ENCODE results near the gene PELI2. TPM values are rescaled to one million over a fixed set of nuclear protein-coding genes. Genes with fewer than 3 reads are reported as not detected.
A peak's percentile ranks its signal among the peaks of the same experiment; 100 is the strongest.

PELI2 gene
- total RNA-seq, 2 experiments from 2014 or later = 2.2 to 3.8 TPM

- H3K27me3 Mint-ChIP-seq = peaks cover 4% of the 10 kb centered on the region
- intact Hi-C loops (cut with DNase I, micrococcal nuclease) = no loop called here
- DNase-seq = no peak
- no peaks in the 10 kb centered on the region for H3K9me3 Mint-ChIP-seq (ENCODE audit: low read depth)
- ChIA-PET POLR2A (no interaction called here), CTCF (no interaction called here)
- peak overlapping the region; percentile 8 for H3K27ac Mint-ChIP-seq
- no peak for ATAC-seq
- no peaks in the 10 kb centered on the region for H3K36me3 Mint-ChIP-seq (ENCODE audit: low read depth)
- no peak overlapping the region for H3K4me3 Mint-ChIP-seq
- H3K4me1 Mint-ChIP-seq = peaks cover 50% of the 10 kb centered on the region
Measured at GRCh38 chr14:56145181-56145769, 27.1 kb downstream of the PELI2 start.

GRCh38 chr14:56145965-56146364 lies 27.8 kb downstream of the PELI2 start:
- CTCF ChIA-PET = no interaction called here
- Mint-ChIP-seq H3K27ac (no peak overlapping the region), H3K9me3 (ENCODE audit: low read depth) (no peaks in the 10 kb centered on the region), H3K27me3 (peaks cover 4% of the 10 kb centered on the region), H3K4me3 (no peak overlapping the region), H3K36me3 (ENCODE audit: low read depth) (no peaks in the 10 kb centered on the region), H3K4me1 (peaks cover 49% of the 10 kb centered on the region)
- ATAC-seq = peak; percentile 73
- intact Hi-C loops (cut with DNase I, micrococcal nuclease) = no loop called here
- POLR2A ChIA-PET = no interaction called here
- DNase-seq = peak; percentile 35

GRCh38 chr14:56147449-56147848 lies 29.2 kb downstream of the PELI2 start:
- intact Hi-C loops (cut with DNase I, micrococcal nuclease) = no loop called here

GRCh38 chr14:56147986-56148901 lies 30.0 kb downstream of the PELI2 start:
- Mint-ChIP-seq H3K27me3 (peaks cover 4% of the 10 kb centered on the region), H3K4me1 (peaks cover 49% of the 10 kb centered on the region), H3K27ac (no peak overlapping the region), H3K9me3 (ENCODE audit: low read depth) (no peaks in the 10 kb centered on the region), H3K36me3 (ENCODE audit: low read depth) (no peaks in the 10 kb centered on the region), H3K4me3 (no peak overlapping the region)
- no peak for ATAC-seq
- no peak for DNase-seq
- ChIA-PET POLR2A (no interaction called here), CTCF (interaction anchor here (0.6 to 0.9 kb wide), 2 partner anchors 8 to 410 kb away, joined by 3 read pairs; no protein-coding TSS in a partner anchor)
- intact Hi-C loops (cut with DNase I, micrococcal nuclease) = no loop called here

More at GRCh38 chr14:56147449-56147848, 29.2 kb downstream of the PELI2 start:
- H3K27ac Mint-ChIP-seq = no peak overlapping the region
- H3K9me3 Mint-ChIP-seq (ENCODE audit: low read depth) = no peaks in the 10 kb centered on the region
- peaks cover 49% of the 10 kb centered on the region for H3K4me1 Mint-ChIP-seq
- no peaks in the 10 kb centered on the region for H3K36me3 Mint-ChIP-seq (ENCODE audit: low read depth)
- H3K27me3 Mint-ChIP-seq = peaks cover 4% of the 10 kb centered on the region
- H3K4me3 Mint-ChIP-seq = no peak overlapping the region
- CTCF ChIA-PET = no interaction called here
- no peak for ATAC-seq
- no peak for DNase-seq
- POLR2A ChIA-PET = no interaction called here

GRCh38 chr14:56149151-56149550 lies 30.9 kb downstream of the PELI2 start:
- ATAC-seq = no peak
- DNase-seq = no peak
- H3K9me3 Mint-ChIP-seq (ENCODE audit: low read depth) = no peaks in the 10 kb centered on the region
- ChIA-PET POLR2A (no interaction called here), CTCF (interaction anchor here (0.6 to 0.9 kb wide), 2 partner anchors 9 to 409 kb away, joined by 3 read pairs; no protein-coding TSS in a partner anchor)
- H3K4me3 Mint-ChIP-seq = no peak overlapping the region
- intact Hi-C loops (cut with DNase I, micrococcal nuclease) = no loop called here
- peaks cover 4% of the 10 kb centered on the region for H3K27me3 Mint-ChIP-seq
- no peak overlapping the region for H3K27ac Mint-ChIP-seq
- no peaks in the 10 kb centered on the region for H3K36me3 Mint-ChIP-seq (ENCODE audit: low read depth)
- peaks cover 49% of the 10 kb centered on the region for H3K4me1 Mint-ChIP-seq

- H3K27ac Mint-ChIP-seq = no peak overlapping the region
- DNase-seq = no peak
- peaks cover 51% of the 10 kb centered on the region for H3K4me1 Mint-ChIP-seq
- no peaks in the 10 kb centered on the region for H3K36me3 Mint-ChIP-seq (ENCODE audit: low read depth)
- H3K9me3 Mint-ChIP-seq (ENCODE audit: low read depth) = no peaks in the 10 kb centered on the region
- ChIA-PET POLR2A (no interaction called here), CTCF (interaction anchor here (0.7 kb wide), 1 partner anchor 11 kb away, joined by 3 read pairs; no protein-coding TSS in a partner anchor)
- H3K27me3 Mint-ChIP-seq = peaks cover 4% of the 10 kb centered on the region
- intact Hi-C loops (cut with DNase I, micrococcal nuclease) = no loop called here
- no peak for ATAC-seq
- H3K4me3 Mint-ChIP-seq = no peak overlapping the region
Measured at GRCh38 chr14:56149995-56150394, 31.8 kb downstream of the PELI2 start.

- CTCF ChIA-PET = interaction anchor here (0.7 to 0.8 kb wide), 2 partner anchors 10 to 24 kb away, joined by 3 read pairs; no protein-coding TSS in a partner anchor
- H3K9me3 Mint-ChIP-seq (ENCODE audit: low read depth) = no peaks in the 10 kb centered on the region
- no peak overlapping the region for H3K27ac Mint-ChIP-seq
- POLR2A ChIA-PET = no interaction called here
- H3K4me3 Mint-ChIP-seq = no peak overlapping the region
- intact Hi-C loops (cut with DNase I, micrococcal nuclease) = no loop called here
- peaks cover 46% of the 10 kb centered on the region for H3K4me1 Mint-ChIP-seq
- DNase-seq (peak; percentile 53), ATAC-seq (peak; percentile 55)
- peaks cover 4% of the 10 kb centered on the region for H3K27me3 Mint-ChIP-seq
- no peaks in the 10 kb centered on the region for H3K36me3 Mint-ChIP-seq (ENCODE audit: low read depth)
Measured at GRCh38 chr14:56150645-56151345, 32.6 kb downstream of the PELI2 start.

- intact Hi-C loops (cut with DNase I, micrococcal nuclease) = no loop called here
- ChIA-PET CTCF (interaction anchor here (0.6 to 1.4 kb wide), 3 partner anchors 12 to 21 kb away, joined by 3 to 5 read pairs (median 3); no protein-coding TSS in a partner anchor), POLR2A (interaction anchor here (0.6 kb wide), 1 partner anchor 1739 kb away, joined by 5 read pairs; no protein-coding TSS in a partner anchor)
- DNase-seq (no peak), ATAC-seq (no peak)
- no peaks in the 10 kb centered on the region for H3K36me3 Mint-ChIP-seq (ENCODE audit: low read depth)
- H3K27me3 Mint-ChIP-seq = peaks cover 4% of the 10 kb centered on the region
- no peak overlapping the region for H3K27ac Mint-ChIP-seq
- H3K4me1 Mint-ChIP-seq = peaks cover 35% of the 10 kb centered on the region
- no peak overlapping the region for H3K4me3 Mint-ChIP-seq
- no peaks in the 10 kb centered on the region for H3K9me3 Mint-ChIP-seq (ENCODE audit: low read depth)
Measured at GRCh38 chr14:56152221-56152620, 34.0 kb downstream of the PELI2 start.

GRCh38 chr14:56153267-56153666 lies 35.1 kb downstream of the PELI2 start:
- Mint-ChIP-seq H3K27me3 (peaks cover 4% of the 10 kb centered on the region), H3K27ac (no peak overlapping the region), H3K36me3 (ENCODE audit: low read depth) (no peaks in the 10 kb centered on the region), H3K4me1 (peaks cover 26% of the 10 kb centered on the region), H3K4me3 (no peak overlapping the region), H3K9me3 (ENCODE audit: low read depth) (no peaks in the 10 kb centered on the region)
- ATAC-seq (no peak), DNase-seq (no peak)
- ChIA-PET CTCF (no interaction called here), POLR2A (no interaction called here)
- intact Hi-C loops (cut with DNase I, micrococcal nuclease) = no loop called here

GRCh38 chr14:56154321-56154720 lies 36.1 kb downstream of the PELI2 start:
- Mint-ChIP-seq H3K4me1 (peaks cover 16% of the 10 kb centered on the region), H3K9me3 (ENCODE audit: low read depth) (no peaks in the 10 kb centered on the region), H3K27me3 (no peaks in the 10 kb centered on the region), H3K36me3 (ENCODE audit: low read depth) (no peaks in the 10 kb centered on the region), H3K27ac (no peak overlapping the region), H3K4me3 (no peak overlapping the region)
- intact Hi-C loops (cut with DNase I, micrococcal nuclease) = no loop called here
- CTCF ChIA-PET = no interaction called here
- DNase-seq (no peak), ATAC-seq (no peak)
- POLR2A ChIA-PET = no interaction called here

- H3K36me3 Mint-ChIP-seq (ENCODE audit: low read depth) = no peaks in the 10 kb centered on the region
- H3K27me3 Mint-ChIP-seq = no peaks in the 10 kb centered on the region
- ATAC-seq (no peak), DNase-seq (no peak)
- no peak overlapping the region for H3K4me3 Mint-ChIP-seq
- intact Hi-C loops (cut with DNase I, micrococcal nuclease) = no loop called here
- H3K9me3 Mint-ChIP-seq (ENCODE audit: low read depth) = no peaks in the 10 kb centered on the region
- no peak overlapping the region for H3K27ac Mint-ChIP-seq
- ChIA-PET POLR2A (no interaction called here), CTCF (interaction anchor here (0.6 kb wide), 1 partner anchor 800 kb away, joined by 3 read pairs; no protein-coding TSS in a partner anchor)
- H3K4me1 Mint-ChIP-seq = peaks cover 10% of the 10 kb centered on the region
Measured at GRCh38 chr14:56156096-56156495, 37.9 kb downstream of the PELI2 start.

All from activated CD4-positive, alpha-beta T cell treated with anti-CD3 and anti-CD28 coated beads for 36 hours (primary cell).